HG02840 (cell line): ENCODE data around the gene INTS15.

ENCODE experiments used
- ATAC-seq: cut with Tn5 transposase; IDR thresholded peaks from one replicate; pipeline ENCODE4 v1.9.1; 2021; ENCODE audit warnings: mild to moderate bottlenecking, moderate library complexity, moderate number of reproducible peaks; ENCODE audit not compliant: unreplicated experiment, low FRiP score

INTS15 gene

DNA sequence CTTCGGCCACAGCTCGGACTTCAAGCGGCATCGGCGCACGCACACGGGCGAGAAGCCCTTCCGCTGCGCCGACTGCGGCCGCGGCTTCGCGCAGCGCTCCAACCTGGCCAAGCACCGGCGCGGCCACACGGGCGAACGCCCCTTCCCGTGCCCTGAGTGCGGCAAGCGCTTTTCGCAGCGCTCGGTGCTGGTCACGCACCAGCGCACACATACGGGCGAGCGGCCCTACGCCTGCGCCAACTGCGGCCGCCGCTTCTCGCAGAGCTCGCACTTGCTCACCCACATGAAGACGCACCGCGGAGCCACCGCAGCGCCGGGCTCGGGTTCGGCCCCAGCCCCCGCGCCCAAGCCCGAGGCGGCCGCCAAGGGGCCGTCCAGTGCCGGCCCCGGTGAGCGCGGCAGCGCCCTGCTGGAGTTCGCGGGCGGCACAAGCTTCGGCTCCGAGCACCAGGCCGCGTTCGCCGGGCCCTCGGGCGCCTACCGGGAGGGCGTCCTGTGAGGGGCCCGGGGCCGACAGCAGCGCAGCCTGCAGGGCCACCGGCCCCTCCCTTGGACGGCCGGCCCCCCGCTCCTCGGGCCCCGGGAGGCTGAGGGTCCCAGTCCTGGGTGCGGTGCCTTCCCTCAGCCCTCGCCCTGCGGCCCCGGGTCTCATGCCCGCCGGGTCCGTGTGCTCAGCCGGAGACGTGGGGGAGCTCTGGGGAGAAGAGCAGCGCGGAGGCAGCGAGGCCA, 64.5 kb downstream of the INTS15 start:
- ATAC-seq = no peak

DNA sequence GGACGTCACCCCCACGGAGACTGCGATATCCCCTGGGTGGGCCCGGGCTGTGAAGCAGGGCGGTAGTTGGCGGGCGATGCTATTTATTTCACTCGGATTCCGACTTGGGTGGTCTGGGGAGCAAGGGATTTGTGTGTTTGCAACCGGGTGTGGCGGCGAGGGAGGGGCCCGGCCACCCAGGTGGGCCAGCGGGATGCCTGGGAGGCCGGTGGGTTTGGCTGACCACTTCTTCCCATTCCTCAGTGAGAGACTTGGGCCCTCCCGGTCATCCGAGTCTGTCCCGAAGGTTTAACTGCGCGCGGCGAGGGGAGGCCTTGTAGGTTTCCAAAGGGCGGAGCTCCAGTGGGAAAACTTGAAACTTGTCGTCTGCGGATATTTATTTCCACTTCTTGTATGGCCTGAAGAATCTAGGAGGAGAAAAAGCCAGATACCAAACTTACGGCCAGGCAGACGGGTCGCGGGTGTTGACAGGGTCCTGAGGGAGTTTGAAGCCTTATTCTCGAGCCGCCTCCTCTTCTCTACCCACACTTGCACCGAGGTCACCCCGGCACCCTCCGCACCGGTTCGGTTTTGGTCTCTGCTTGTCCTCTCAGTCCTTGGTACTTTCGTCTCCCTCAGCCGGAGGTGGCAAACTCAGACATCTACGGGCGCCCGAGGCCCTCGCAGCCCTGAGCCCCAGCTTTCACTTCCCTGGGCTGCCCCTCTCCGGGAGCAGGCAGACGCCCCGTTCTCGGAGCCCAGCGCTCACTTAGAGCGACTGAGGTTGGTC, 65.2 kb downstream of the INTS15 start:
- ATAC-seq = no peak

- ATAC-seq = no peak
These were observed 66.0 kb downstream of the INTS15 start for GRCh38 chr7:6655636-6656385.

DNA sequence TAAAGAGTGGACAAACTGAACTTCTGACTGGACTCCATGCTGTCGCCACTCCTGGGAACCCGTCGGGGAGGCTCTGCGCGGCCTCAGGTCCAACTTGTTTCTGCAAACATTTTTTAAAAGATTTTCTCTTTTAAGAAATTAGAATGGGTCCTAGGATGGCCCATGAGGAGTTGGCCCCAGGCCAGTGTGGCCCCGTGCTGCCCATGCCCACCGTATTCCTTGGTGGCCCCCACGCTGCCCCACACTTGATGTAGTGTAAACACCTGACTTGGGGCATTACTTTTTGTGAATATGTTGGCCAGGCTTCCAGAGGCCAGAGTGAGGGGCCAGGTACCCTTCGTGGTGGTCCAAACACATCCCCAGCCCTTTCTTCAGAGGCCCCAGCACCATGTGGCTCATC, 66.6 kb downstream of the INTS15 start:
- no peak for ATAC-seq
